AG10803 (cell line): ENCODE data around the gene IDH1.

ENCODE experiments used
- DNase-seq: peaks from one replicate; pipeline ENCODE4 v3.0.0; 2010; ENCODE audit warnings: low read depth
- H3K4me3 ChIP-seq: 2 replicates; pipeline ENCODE4 v1.5.1; 2011; ENCODE audit warnings: mild to moderate bottlenecking, low read length, control low read depth
- CTCF ChIP-seq: conservative IDR thresholded peaks from 2 replicates; pipeline ENCODE4 v1.5.1; 2011; ENCODE audit warnings: mild to moderate bottlenecking, low read length, control low read depth, inconsistent platforms

The IDH1 gene

GRCh38 chr2:208189810-208190503 is 64.9 kb downstream of the IDH1 start, which contains the start of gene C2orf80:
Gene C2orf80 (minus strand): TSS chr2:208190030. CDS start chr2:208186986, 3,044 bp downstream.
- no peak within 1 kb of the TSS for H3K4me3 ChIP-seq
- no peak for DNase-seq
- TF ChIP-seq CTCF, result no peak

GRCh38 chr2:208189069-208189809 is 65.6 kb downstream of the IDH1 start:
- TF ChIP-seq CTCF, result no peak
- no peak for DNase-seq
- no peak overlapping the region for H3K4me3 ChIP-seq

- H3K4me3 ChIP-seq, result no peak overlapping the region
- DNase-seq, result no peak
- TF ChIP-seq CTCF, result no peak
Measured at GRCh38 chr2:208186893-208187292, 68.0 kb downstream of the IDH1 start.

GRCh38 chr2:208186465-208186864 is 68.4 kb downstream of the IDH1 start:
- no peak overlapping the region for H3K4me3 ChIP-seq
- no peak for TF ChIP-seq CTCF
- DNase-seq, result no peak
